Cardiac muscle cell (in vitro differentiated cells and primary cell): ENCODE measurements around the gene RIT1. TPM values are rescaled to one million over a fixed set of nuclear protein-coding genes. Genes with fewer than 3 reads are reported as not detected.
A peak's percentile ranks its signal among the peaks of the same experiment; 100 is the strongest.

ENCODE experiments used
- DNase-seq, 2 donors: peaks; one replicate each; pipeline versions ENCODE4 v3.0.0 to v3.0.0-alpha.2; 2010 to 2017; ENCODE audit warnings: low read depth in 1 of 2, low spot score in 1 of 2
- H3K27ac ChIP-seq: fragments of 200-600 bp; sonication (generic); 2 replicates; pipeline ENCODE4 v1.5.1; 2016
- H3K27me3 ChIP-seq: fragments of 200-600 bp; sonication (generic); 2 replicates; pipeline ENCODE4 v1.6.0; 2016; ENCODE audit warnings: control low read depth
- H3K36me3 ChIP-seq: fragments of 200-600 bp; sonication (generic); 2 replicates; pipeline ENCODE4 v1.5.1; 2016; ENCODE audit warnings: control low read depth
- H3K4me1 ChIP-seq: fragments of 200-600 bp; sonication (generic); 2 replicates; pipeline ENCODE4 v1.8.1; 2017; ENCODE audit warnings: low read depth, mild to moderate bottlenecking, mixed run types
- H3K4me3 ChIP-seq: fragments of 200-600 bp; sonication (generic); 2 replicates; pipeline ENCODE4 v1.5.1; 2016; ENCODE audit warnings: mild to moderate bottlenecking
- H3K9me3 ChIP-seq: fragments of 200-600 bp; sonication (generic); 2 replicates; pipeline ENCODE4 v1.5.1; 2017; ENCODE audit warnings: low read depth, mild to moderate bottlenecking, control low read depth
- CTCF ChIP-seq: IDR thresholded peaks from 2 replicates; pipeline ENCODE4 v1.5.1; 2012; ENCODE audit warnings: low read depth, mild to moderate bottlenecking, low read length
- polyA plus RNA-seq: library from polyadenylated mRNA; unstranded; fragments of >200 nt; fragmentation: Nextera tagmentation; extraction: Ambion mirVana; gene quantifications from 2 replicates; pipeline ENCODE4 v1.2.1, GENCODE V29; 2016
- total RNA-seq: library from RNA; depleted of rRNA; stranded (reverse); fragments of >200 nt; gene quantifications from 2 replicates; pipeline ENCODE4 v1.2.3, GENCODE V29; 2016

RIT1 gene
- total and polyA plus RNA-seq, 2 experiments from 2014 or later = 29.1 to 40.6 TPM

GRCh38 chr1:155858800-155859233 is 52.3 kb downstream of the RIT1 start:
- no peaks in the 10 kb centered on the region for H3K9me3 ChIP-seq
- DNase-seq = peak in 1 of 2 donors; percentile 68
- peaks cover 6% of the 10 kb centered on the region for H3K4me1 ChIP-seq
- no peak overlapping the region for H3K27ac ChIP-seq
- H3K4me3 ChIP-seq = peak overlapping the region; percentile 28
- H3K27me3 ChIP-seq = peaks cover 12% of the 10 kb centered on the region
- TF ChIP-seq CTCF = no peak
- H3K36me3 ChIP-seq = peaks cover 6% of the 10 kb centered on the region

GRCh38 chr1:155856975-155857930 is 53.9 kb downstream of the RIT1 start, which contains the start of gene GON4L:
Gene GON4L (minus strand): TSS chr1:155857214. CDS start chr1:155853780, 3,434 bp downstream.
- H3K4me3 ChIP-seq = peak within 1 kb of the TSS; percentile 85
- peaks cover 2% of the 10 kb centered on the region for H3K27me3 ChIP-seq
- H3K36me3 ChIP-seq = peaks cover 13% of the 10 kb centered on the region
- peak within 1 kb of the TSS; percentile 78 for H3K27ac ChIP-seq
- DNase-seq = peak; percentile 94
- no peaks in the 10 kb centered on the region for H3K9me3 ChIP-seq
- peaks cover 6% of the 10 kb centered on the region for H3K4me1 ChIP-seq
- no peak for TF ChIP-seq CTCF

GRCh38 chr1:155856257-155856974 is 54.7 kb downstream of the RIT1 start:
- H3K9me3 ChIP-seq = no peaks in the 10 kb centered on the region
- H3K36me3 ChIP-seq = peaks cover 16% of the 10 kb centered on the region
- peak overlapping the region; percentile 78 for H3K27ac ChIP-seq
- H3K4me1 ChIP-seq = peaks cover 6% of the 10 kb centered on the region
- no peak for DNase-seq
- no peak for TF ChIP-seq CTCF
- peak overlapping the region; percentile 85 for H3K4me3 ChIP-seq
- H3K27me3 ChIP-seq = no peaks in the 10 kb centered on the region

GRCh38 chr1:155850345-155850744 is 60.8 kb downstream of the RIT1 start:
- Histone ChIP-seq H3K27ac (no peak overlapping the region), H3K4me3 (no peak overlapping the region), H3K27me3 (no peaks in the 10 kb centered on the region), H3K9me3 (no peaks in the 10 kb centered on the region), H3K36me3 (peaks cover 19% of the 10 kb centered on the region), H3K4me1 (no peaks in the 10 kb centered on the region)
- DNase-seq = no peak
- no peak for TF ChIP-seq CTCF

- Histone ChIP-seq H3K27me3 (no peaks in the 10 kb centered on the region), H3K4me3 (no peak overlapping the region), H3K27ac (no peak overlapping the region), H3K9me3 (no peaks in the 10 kb centered on the region), H3K36me3 (peaks cover 6% of the 10 kb centered on the region), H3K4me1 (no peaks in the 10 kb centered on the region)
- no peak for DNase-seq
- no peak for TF ChIP-seq CTCF
Measured at GRCh38 chr1:155847823-155848529, 63.2 kb downstream of the RIT1 start.
